Hematopoietic multipotent progenitor cell treated with erythropoietin and hydrocortisone succinate and interleukin-3 and kit ligand, for 4 days (in vitro differentiated cells): Measurements from ENCODE around the gene CXCL16.

Experiments used
- DNase-seq: peaks from one replicate; pipeline ENCODE4 v3.0.0-alpha.2; 2015

Gene CXCL16

GRCh38 chr17:4748686-4749085 lies 9.0 kb upstream of the CXCL16 start:
- no peak for DNase-seq

GRCh38 chr17:4747847-4748246 lies 8.1 kb upstream of the CXCL16 start:
- peak; percentile 61 for DNase-seq

GRCh38 chr17:4744999-4745969 lies 5.6 kb upstream of the CXCL16 start:
- DNase-seq: no peak

- DNase-seq: no peak
Observed at GRCh38 chr17:4743898-4744297, 4.2 kb upstream of the CXCL16 start.

GRCh38 chr17:4743216-4743615 lies 3.5 kb upstream of the CXCL16 start:
- no peak for DNase-seq

- DNase-seq: no peak
Observed at GRCh38 chr17:4742629-4743028, 2.9 kb upstream of the CXCL16 start.

- no peak for DNase-seq
Observed at GRCh38 chr17:4742133-4742532, 2.4 kb upstream of the CXCL16 start.

GRCh38 chr17:4741544-4741943 lies 1.8 kb upstream of the CXCL16 start:
- DNase-seq: no peak

- no peak for DNase-seq
Observed at GRCh38 chr17:4740584-4740983, 856 bp upstream of the CXCL16 start.

GRCh38 chr17:4740025-4740351 lies 260 bp upstream of the CXCL16 start:
- DNase-seq: no peak

GRCh38 chr17:4738136-4739121 lies 1.3 kb downstream of the CXCL16 start:
- DNase-seq: no peak

GRCh38 chr17:4735876-4736651 lies 3.7 kb downstream of the CXCL16 start:
- DNase-seq: peak; percentile 34

- DNase-seq: no peak
Observed at GRCh38 chr17:4734857-4735475, 4.8 kb downstream of the CXCL16 start.

GRCh38 chr17:4733073-4733531 lies 6.6 kb downstream of the CXCL16 start:
- DNase-seq: peak; percentile 91

GRCh38 chr17:4728124-4728523 lies 11.6 kb downstream of the CXCL16 start:
- DNase-seq: no peak

- DNase-seq: no peak
Observed at GRCh38 chr17:4725646-4726310, 13.9 kb downstream of the CXCL16 start.

- DNase-seq: peak; percentile 41
Observed at GRCh38 chr17:4724650-4725049, 15.1 kb downstream of the CXCL16 start.

GRCh38 chr17:4722678-4723240 lies 17.0 kb downstream of the CXCL16 start:
- no peak for DNase-seq

GRCh38 chr17:4721203-4722135 lies 18.3 kb downstream of the CXCL16 start:
- DNase-seq: peak; percentile 68

- no peak for DNase-seq
Observed at GRCh38 chr17:4720787-4721186, 18.9 kb downstream of the CXCL16 start.
